Mucosa of descending colon (tissue), 3 donors: ENCODE measurements around the gene OR2D2. TPM values are rescaled to one million over a fixed set of nuclear protein-coding genes. Genes with fewer than 3 reads are reported as not detected.

ENCODE experiments used
- ATAC-seq: fragments of 200-7000 bp; cut with Tn5 transposase; one replicate; pipeline ENCODE4 v1.9.1; 2020; ENCODE audit warnings: mild to moderate bottlenecking, moderate library complexity
- DNase-seq, 3 donors: peaks; one replicate each; pipeline ENCODE4 v3.0.0-alpha.2; 2020
- H3K36me3 ChIP-seq: fragments of 200-600 bp; one replicate; pipeline ENCODE4 v1.8.0; 2021; ENCODE audit warnings: low read depth, mild to moderate bottlenecking
- H3K4me1 ChIP-seq: fragments of 200-600 bp; one replicate; pipeline ENCODE4 v1.8.0; 2021; ENCODE audit warnings: low read depth, mild to moderate bottlenecking
- H3K4me3 ChIP-seq: fragments of 200-600 bp; one replicate; pipeline ENCODE4 v1.8.0; 2021; ENCODE audit warnings: mild to moderate bottlenecking
- H3K9me3 ChIP-seq: fragments of 200-600 bp; one replicate; pipeline ENCODE4 v1.8.0; 2021; ENCODE audit warnings: mild to moderate bottlenecking
- CTCF ChIP-seq: fragments of 200-600 bp; IDR thresholded peaks from one replicate; pipeline ENCODE4 v1.8.0; 2022; ENCODE audit warnings: antibody characterized with exemption, mild to moderate bottlenecking
- intact Hi-C, 2 donors: fragments of 100-400 bp; cut with DNase I in 1 of 2; cut with micrococcal nuclease in 1 of 2; formaldehyde crosslinking; loops; one replicate each; pipeline versions ENCODE4 v1.11.0 to v1.11.1; 2022; cut with DNase I, micrococcal nuclease
- long read RNA-seq, 2 donors: library from polyadenylated mRNA; unstranded; transcript quantifications; one replicate each; pipeline ENCODE4 v2.0.0, GENCODE V29; 2019 to 2021
- total RNA-seq, 3 donors: library from RNA; stranded (reverse); fragmentation: NEBNext Ultra II Directional in 2 of 3; extraction: Animal tissue kit (Norgen Biotek cat#: 25700) in 2 of 3; gene quantifications; one replicate each; pipeline versions ENCODE4 v1.2.1 to v1.2.4, GENCODE V29; 2021 to 2023
- donor health status: DM: no; HTN: no; CAD: no; lungs with moderate emphysema.
- donor health status: DM: no; HTN: no; CAD: no.
- donor health status: DM: no; HTN: yes; CAD: no.

OR2D2 gene
- total RNA-seq: 1 to 10 TPM in 1 of 3 donors, under 1 TPM in 2; 0.28 to 2.1 (median 0.53) TPM
- long read RNA-seq, donor 1: 0 reads
- long read RNA-seq, donor 2: 0 reads

- Histone ChIP-seq H3K4me1 (no peaks in the 10 kb centered on the region), H3K36me3 (no peaks in the 10 kb centered on the region), H3K9me3 (peaks cover 3% of the 10 kb centered on the region), H3K4me3 (no peak within 1 kb of the TSS)
- intact Hi-C loops: no loop called here
- ATAC-seq (no peak), DNase-seq (no peak)
- TF ChIP-seq CTCF: no peak
Observed at GRCh38 chr11:6892400-6892799, at the start of gene OR2D2. Gene OR2D2 (minus strand): TSS chr11:6892500. CDS start chr11:6892500, 0 bp downstream.

GRCh38 chr11:6941970-6942369 is 49.7 kb upstream of the OR2D2 start:
- no peaks in the 10 kb centered on the region for H3K4me1 ChIP-seq
- DNase-seq: no peak
- ATAC-seq: no peak
- no peak for TF ChIP-seq CTCF
- no peak overlapping the region for H3K4me3 ChIP-seq
- H3K36me3 ChIP-seq: no peaks in the 10 kb centered on the region
- intact Hi-C loops: no loop called here
- no peaks in the 10 kb centered on the region for H3K9me3 ChIP-seq

- ATAC-seq: no peak
- Histone ChIP-seq H3K9me3 (no peaks in the 10 kb centered on the region), H3K4me1 (peaks cover 7% of the 10 kb centered on the region), H3K36me3 (no peaks in the 10 kb centered on the region), H3K4me3 (no peak overlapping the region)
- DNase-seq: no peak
- intact Hi-C loops: no loop called here
- TF ChIP-seq CTCF: no peak
Observed at GRCh38 chr11:6932145-6932544, 39.8 kb upstream of the OR2D2 start.

- TF ChIP-seq CTCF: no peak
- no peaks in the 10 kb centered on the region for H3K36me3 ChIP-seq
- H3K4me1 ChIP-seq: peaks cover 7% of the 10 kb centered on the region
- no peak overlapping the region for H3K4me3 ChIP-seq
- intact Hi-C loops: no loop called here
- H3K9me3 ChIP-seq: no peaks in the 10 kb centered on the region
- DNase-seq: no peak
- no peak for ATAC-seq
Observed at GRCh38 chr11:6931146-6931713, 38.9 kb upstream of the OR2D2 start.

GRCh38 chr11:6928916-6929315 is 36.6 kb upstream of the OR2D2 start:
- Histone ChIP-seq H3K9me3 (no peaks in the 10 kb centered on the region), H3K4me3 (no peak overlapping the region), H3K4me1 (peaks cover 7% of the 10 kb centered on the region), H3K36me3 (no peaks in the 10 kb centered on the region)
- no peak for DNase-seq
- no peak for ATAC-seq
- TF ChIP-seq CTCF: no peak
- intact Hi-C loops: no loop called here
